Measurements from ENCODE around the gene CRYBG3.

DNA sequence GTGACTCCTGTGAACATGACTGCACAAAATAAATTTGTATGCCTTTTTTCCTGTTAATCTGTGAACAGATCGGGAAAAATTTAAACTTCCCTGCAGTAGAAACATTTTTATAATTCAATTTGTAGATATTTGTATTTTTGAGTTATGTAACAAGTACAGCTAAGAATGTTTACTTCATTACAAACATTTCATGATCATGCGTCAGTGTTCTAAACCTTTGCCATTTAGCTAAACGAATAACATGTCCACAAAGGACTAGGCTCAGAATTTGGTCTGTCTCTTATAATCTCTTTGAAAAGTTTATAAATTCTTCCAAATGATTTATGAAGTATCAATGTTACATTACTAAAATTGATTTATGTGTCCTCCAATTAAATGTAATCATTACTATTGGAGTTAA lies 17.3 kb upstream of the CRYBG3 start:
- TF ChIP-seq ZNF785 (tag by site-specific recombination; IDR thresholded peaks at IDR 0.05) (no peak), ZNF560 (tag by site-specific recombination; IDR thresholded peaks at IDR 0.05; ENCODE audit: borderline replicate concordance) (no peak), TRIM28 (IDR thresholded peaks at IDR 0.05; ENCODE audit: borderline replicate concordance, low read length) (no peak), ZNF280D (tag by site-specific recombination; IDR thresholded peaks at IDR 0.05) (no peak), ZNF362 (tag by site-specific recombination; IDR thresholded peaks at IDR 0.05) (no peak), YY1 (tag by site-specific recombination; IDR thresholded peaks at IDR 0.05) (no peak), GFI1B (tag by site-specific recombination; IDR thresholded peaks at IDR 0.05) (no peak), ZNF274 (IDR thresholded peaks at IDR 0.05; ENCODE audit: low read length) (no peak), ZNF274 (tag by site-specific recombination; IDR thresholded peaks at IDR 0.05; ENCODE audit: borderline replicate concordance) (no peak)
- TF ChIP-seq, protein P1, sequence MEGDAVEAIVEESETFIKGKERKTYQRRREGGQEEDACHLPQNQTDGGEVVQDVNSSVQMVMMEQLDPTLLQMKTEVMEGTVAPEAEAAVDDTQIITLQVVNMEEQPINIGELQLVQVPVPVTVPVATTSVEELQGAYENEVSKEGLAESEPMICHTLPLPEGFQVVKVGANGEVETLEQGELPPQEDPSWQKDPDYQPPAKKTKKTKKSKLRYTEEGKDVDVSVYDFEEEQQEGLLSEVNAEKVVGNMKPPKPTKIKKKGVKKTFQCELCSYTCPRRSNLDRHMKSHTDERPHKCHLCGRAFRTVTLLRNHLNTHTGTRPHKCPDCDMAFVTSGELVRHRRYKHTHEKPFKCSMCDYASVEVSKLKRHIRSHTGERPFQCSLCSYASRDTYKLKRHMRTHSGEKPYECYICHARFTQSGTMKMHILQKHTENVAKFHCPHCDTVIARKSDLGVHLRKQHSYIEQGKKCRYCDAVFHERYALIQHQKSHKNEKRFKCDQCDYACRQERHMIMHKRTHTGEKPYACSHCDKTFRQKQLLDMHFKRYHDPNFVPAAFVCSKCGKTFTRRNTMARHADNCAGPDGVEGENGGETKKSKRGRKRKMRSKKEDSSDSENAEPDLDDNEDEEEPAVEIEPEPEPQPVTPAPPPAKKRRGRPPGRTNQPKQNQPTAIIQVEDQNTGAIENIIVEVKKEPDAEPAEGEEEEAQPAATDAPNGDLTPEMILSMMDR (tag by site-specific recombination; IDR thresholded peaks at IDR 0.05) = no peak
- TF ChIP-seq, protein P2, sequence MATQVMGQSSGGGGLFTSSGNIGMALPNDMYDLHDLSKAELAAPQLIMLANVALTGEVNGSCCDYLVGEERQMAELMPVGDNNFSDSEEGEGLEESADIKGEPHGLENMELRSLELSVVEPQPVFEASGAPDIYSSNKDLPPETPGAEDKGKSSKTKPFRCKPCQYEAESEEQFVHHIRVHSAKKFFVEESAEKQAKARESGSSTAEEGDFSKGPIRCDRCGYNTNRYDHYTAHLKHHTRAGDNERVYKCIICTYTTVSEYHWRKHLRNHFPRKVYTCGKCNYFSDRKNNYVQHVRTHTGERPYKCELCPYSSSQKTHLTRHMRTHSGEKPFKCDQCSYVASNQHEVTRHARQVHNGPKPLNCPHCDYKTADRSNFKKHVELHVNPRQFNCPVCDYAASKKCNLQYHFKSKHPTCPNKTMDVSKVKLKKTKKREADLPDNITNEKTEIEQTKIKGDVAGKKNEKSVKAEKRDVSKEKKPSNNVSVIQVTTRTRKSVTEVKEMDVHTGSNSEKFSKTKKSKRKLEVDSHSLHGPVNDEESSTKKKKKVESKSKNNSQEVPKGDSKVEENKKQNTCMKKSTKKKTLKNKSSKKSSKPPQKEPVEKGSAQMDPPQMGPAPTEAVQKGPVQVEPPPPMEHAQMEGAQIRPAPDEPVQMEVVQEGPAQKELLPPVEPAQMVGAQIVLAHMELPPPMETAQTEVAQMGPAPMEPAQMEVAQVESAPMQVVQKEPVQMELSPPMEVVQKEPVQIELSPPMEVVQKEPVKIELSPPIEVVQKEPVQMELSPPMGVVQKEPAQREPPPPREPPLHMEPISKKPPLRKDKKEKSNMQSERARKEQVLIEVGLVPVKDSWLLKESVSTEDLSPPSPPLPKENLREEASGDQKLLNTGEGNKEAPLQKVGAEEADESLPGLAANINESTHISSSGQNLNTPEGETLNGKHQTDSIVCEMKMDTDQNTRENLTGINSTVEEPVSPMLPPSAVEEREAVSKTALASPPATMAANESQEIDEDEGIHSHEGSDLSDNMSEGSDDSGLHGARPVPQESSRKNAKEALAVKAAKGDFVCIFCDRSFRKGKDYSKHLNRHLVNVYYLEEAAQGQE (tag by site-specific recombination; IDR thresholded peaks at IDR 0.05) = no peak
